HepG2 (cell line): ENCODE results near the gene RBM27. TPM values are rescaled to one million over a fixed set of nuclear protein-coding genes. Genes with fewer than 3 reads are reported as not detected.
A peak's percentile ranks its signal among the peaks of the same experiment; 100 is the strongest.

Experiments used
- CBFB ChIP-seq: sonication (generic); formaldehyde crosslinking; IDR thresholded peaks from 2 replicates; pipeline ENCODE4 v1.4.0; 2020; ENCODE audit warnings: missing genetic modification reagents
- EED ChIP-seq: sonication (generic); formaldehyde crosslinking; IDR thresholded peaks from 2 replicates; pipeline ENCODE4 v1.5.0; 2020; ENCODE audit warnings: mild to moderate bottlenecking, missing genetic modification reagents
- HDAC1 ChIP-seq: sonication (generic); formaldehyde crosslinking; IDR thresholded peaks from 2 replicates; pipeline ENCODE4 v1.5.1; 2020; ENCODE audit warnings: mild to moderate bottlenecking, missing genetic modification reagents
- KLF12 ChIP-seq: sonication (generic); formaldehyde crosslinking; IDR thresholded peaks from 2 replicates; pipeline ENCODE4 v1.4.0; 2020; ENCODE audit warnings: missing genetic modification reagents, borderline replicate concordance
- MAZ ChIP-seq, 2 experiments: sonication (generic) in 1 of 2; formaldehyde crosslinking in 1 of 2; IDR thresholded peaks; 2 replicates each; pipeline versions ENCODE4 v1.5.0 to v1.6.1; 2012 to 2020; ENCODE audit warnings: low read depth in 2 of 2, mild to moderate bottlenecking in 2 of 2, borderline replicate concordance in 1 of 2, improper control_type of control experiment in 1 of 2, low read length in 1 of 2, missing genetic modification reagents in 1 of 2, moderate library complexity in 1 of 2
- RARA ChIP-seq: IDR thresholded peaks from 2 replicates; pipeline ENCODE4 v1.6.1; 2016; ENCODE audit warnings: missing genetic modification reagents, missing compliant biosample characterization
- RBM22 ChIP-seq: fragments of 200-400 bp; formaldehyde crosslinking; optimal IDR thresholded peaks from 2 replicates; pipeline ENCODE3; 2017; ENCODE audit warnings: mild to moderate bottlenecking, low read length, moderate library complexity
- TAF1 ChIP-seq: sonication (generic); formaldehyde crosslinking; IDR thresholded peaks from 2 replicates; pipeline ENCODE4 v1.4.0; 2020; ENCODE audit warnings: missing genetic modification reagents
- TBX3 ChIP-seq: fragments of 450-650 bp; IDR thresholded peaks from 2 replicates; pipeline ENCODE4 v1.6.1; 2017; ENCODE audit warnings: antibody characterized with exemption, mild to moderate bottlenecking, inconsistent platforms, borderline replicate concordance
- TEAD2 ChIP-seq: sonication (generic); formaldehyde crosslinking; IDR thresholded peaks from 2 replicates; pipeline ENCODE4 v1.9.0; 2021; ENCODE audit warnings: missing genetic modification reagents
- ZNF101 ChIP-seq: sonication (generic); formaldehyde crosslinking; IDR thresholded peaks from 2 replicates; pipeline ENCODE4 v1.4.0; 2020; ENCODE audit warnings: mild to moderate bottlenecking, low read depth, missing genetic modification reagents, borderline replicate concordance
- ZNF30 ChIP-seq: sonication (generic); formaldehyde crosslinking; IDR thresholded peaks from 2 replicates; pipeline ENCODE4 v1.5.0; 2020; ENCODE audit warnings: mild to moderate bottlenecking, missing genetic modification reagents
- ZNF512B ChIP-seq: sonication (generic); formaldehyde crosslinking; IDR thresholded peaks from 2 replicates; pipeline ENCODE4 v1.5.1; 2020; ENCODE audit warnings: missing genetic modification reagents, mild to moderate bottlenecking, borderline replicate concordance
- ZNF543 ChIP-seq: sonication (generic); formaldehyde crosslinking; IDR thresholded peaks from 2 replicates; pipeline ENCODE4 v1.4.0; 2020; ENCODE audit warnings: mild to moderate bottlenecking, missing genetic modification reagents
- ZNF550 ChIP-seq: sonication (generic); formaldehyde crosslinking; IDR thresholded peaks from 2 replicates; pipeline ENCODE4 v1.4.0; 2020; ENCODE audit warnings: mild to moderate bottlenecking, missing genetic modification reagents, borderline replicate concordance
- ZNF770 ChIP-seq: sonication (generic); formaldehyde crosslinking; IDR thresholded peaks from 2 replicates; pipeline ENCODE4 v1.5.0; 2020; ENCODE audit warnings: mild to moderate bottlenecking, missing genetic modification reagents
- ZNF883 ChIP-seq: sonication (generic); formaldehyde crosslinking; IDR thresholded peaks from 2 replicates; pipeline ENCODE4 v1.5.1; 2020; ENCODE audit warnings: mild to moderate bottlenecking, missing genetic modification reagents; ENCODE audit errors: not compliant biosample characterization
- polyA plus RNA-seq, 8 experiments: library from polyadenylated mRNA; depleted of rRNA in 3 of 8; stranded (reverse) in 7 of 8; unstranded in 1 of 8; fragments of >200 nt; fragmentation: Illumina TruSeq in 4 of 8; extraction: Trizol in 4 of 8; gene quantifications; 2 replicates each; pipeline versions ENCODE4 v1.2.1 to v1.2.3, GENCODE V29; 2011 to 2016; ENCODE audit warnings: low read depth in 4 of 8, missing spikeins in 1 of 8, mixed read lengths in 1 of 8; ENCODE audit not compliant: insufficient read depth in 1 of 8
- total RNA-seq, 5 experiments: library from RNA; depleted of rRNA; stranded (reverse); fragments of >200 nt; fragmentation: Illumina TruSeq; extraction: Trizol; gene quantifications; 2 replicates each; pipeline ENCODE4 v1.2.3, GENCODE V29; 2016; ENCODE audit warnings: low read depth in 1 of 5
- TF ChIP-seq, protein P1 (sequence below): sonication (generic); formaldehyde crosslinking; IDR thresholded peaks from 2 replicates; pipeline ENCODE4 v1.9.0; 2021; ENCODE audit warnings: missing genetic modification reagents, borderline replicate concordance
- TF ChIP-seq, protein P2 (sequence below): fragments of 450-650 bp; IDR thresholded peaks from 2 replicates; pipeline ENCODE4 v1.6.1; 2016

The RBM27 gene
- total and polyA plus RNA-seq, 2 of the 13 experiments (the other 11 are each of a cell fraction or from before 2014, with no cell fraction given), result 12.9 to 23.4 TPM

- TF ChIP-seq ZNF770 (0 out of 2 replicates have a peak, but pooled peaks have one; percentile 31), EED (CRISPR knock-in tag) (no peak), TEAD2 (CRISPR knock-in tag) (no peak), ZNF30 (CRISPR knock-in tag) (no peak), TAF1 (CRISPR knock-in tag) (peak; percentile 82), ZNF550 (CRISPR knock-in tag) (no peak), ZNF543 (CRISPR knock-in tag) (peak; percentile 85; the same call in 1 of the 2 replicates), RBM22 (no peak), ZNF101 (no peak), TBX3 (no peak; the same call in 1 of the 2 replicates), KLF12 (0 out of 2 replicates have a peak, but pooled peaks have one; percentile 51), CBFB (CRISPR knock-in tag) (no peak), ZNF883 (CRISPR knock-in tag) (peak; percentile 55), ZNF512B (CRISPR knock-in tag) (no peak), MAZ (IDR thresholded peaks at IDR 0.05; ENCODE audit: borderline replicate concordance, low read depth, low read length) (peak; percentile 51; the same call in 1 of the 2 replicates), MAZ (CRISPR knock-in tag; IDR thresholded peaks at IDR 0.05; ENCODE audit: low read depth) (peak; percentile 20; the same call in 1 of the 2 replicates), RARA (CRISPR knock-in tag) (peak; percentile 20; the same call in 1 of the 2 replicates), HDAC1 (CRISPR knock-in tag) (peak; percentile 77)
- TF ChIP-seq, protein P1, sequence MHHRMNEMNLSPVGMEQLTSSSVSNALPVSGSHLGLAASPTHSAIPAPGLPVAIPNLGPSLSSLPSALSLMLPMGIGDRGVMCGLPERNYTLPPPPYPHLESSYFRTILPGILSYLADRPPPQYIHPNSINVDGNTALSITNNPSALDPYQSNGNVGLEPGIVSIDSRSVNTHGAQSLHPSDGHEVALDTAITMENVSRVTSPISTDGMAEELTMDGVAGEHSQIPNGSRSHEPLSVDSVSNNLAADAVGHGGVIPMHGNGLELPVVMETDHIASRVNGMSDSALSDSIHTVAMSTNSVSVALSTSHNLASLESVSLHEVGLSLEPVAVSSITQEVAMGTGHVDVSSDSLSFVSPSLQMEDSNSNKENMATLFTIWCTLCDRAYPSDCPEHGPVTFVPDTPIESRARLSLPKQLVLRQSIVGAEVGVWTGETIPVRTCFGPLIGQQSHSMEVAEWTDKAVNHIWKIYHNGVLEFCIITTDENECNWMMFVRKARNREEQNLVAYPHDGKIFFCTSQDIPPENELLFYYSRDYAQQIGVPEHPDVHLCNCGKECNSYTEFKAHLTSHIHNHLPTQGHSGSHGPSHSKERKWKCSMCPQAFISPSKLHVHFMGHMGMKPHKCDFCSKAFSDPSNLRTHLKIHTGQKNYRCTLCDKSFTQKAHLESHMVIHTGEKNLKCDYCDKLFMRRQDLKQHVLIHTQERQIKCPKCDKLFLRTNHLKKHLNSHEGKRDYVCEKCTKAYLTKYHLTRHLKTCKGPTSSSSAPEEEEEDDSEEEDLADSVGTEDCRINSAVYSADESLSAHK (CRISPR knock-in tag), result no peak
- TF ChIP-seq, protein P2, sequence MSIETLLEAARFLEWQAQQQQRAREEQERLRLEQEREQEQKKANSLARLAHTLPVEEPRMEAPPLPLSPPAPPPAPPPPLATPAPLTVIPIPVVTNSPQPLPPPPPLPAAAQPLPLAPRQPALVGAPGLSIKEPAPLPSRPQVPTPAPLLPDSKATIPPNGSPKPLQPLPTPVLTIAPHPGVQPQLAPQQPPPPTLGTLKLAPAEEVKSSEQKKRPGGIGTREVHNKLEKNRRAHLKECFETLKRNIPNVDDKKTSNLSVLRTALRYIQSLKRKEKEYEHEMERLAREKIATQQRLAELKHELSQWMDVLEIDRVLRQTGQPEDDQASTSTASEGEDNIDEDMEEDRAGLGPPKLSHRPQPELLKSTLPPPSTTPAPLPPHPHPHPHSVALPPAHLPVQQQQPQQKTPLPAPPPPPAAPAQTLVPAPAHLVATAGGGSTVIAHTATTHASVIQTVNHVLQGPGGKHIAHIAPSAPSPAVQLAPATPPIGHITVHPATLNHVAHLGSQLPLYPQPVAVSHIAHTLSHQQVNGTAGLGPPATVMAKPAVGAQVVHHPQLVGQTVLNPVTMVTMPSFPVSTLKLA, result no peak
These were observed at the start of gene RBM27 (continued) for GRCh38 chr5:146203011-146203871.
